WTC11 (cell line): ENCODE measurements around the gene IRX4. TPM values are rescaled to one million over a fixed set of nuclear protein-coding genes. Genes with fewer than 3 reads are reported as not detected.

Experiments
- ATAC-seq: fragments of 200-7000 bp; cut with Tn5 transposase; 2 replicates; pipeline ENCODE4 v1.10.0; 2021; ENCODE audit warnings: mild to moderate bottlenecking, moderate library complexity
- CTCF ChIA-PET: fragments of 300-600 bp; sonication (Branson Sonifier 250); formaldehyde crosslinking; loops from one replicate; lab custom pipeline; 2021; ENCODE audit warnings: antibody characterized with exemption; lab: Charles Lee
- POLR2A ChIA-PET: fragments of 350-600 bp; sonication (Branson Sonifier 250); formaldehyde crosslinking; loops from one replicate; lab custom pipeline; 2021; ENCODE audit warnings: antibody characterized with exemption; lab: Charles Lee
- DNase-seq: peaks from one replicate; pipeline ENCODE4 v3.0.0; 2021; ENCODE audit warnings: low spot score
- H3K27ac Mint-ChIP-seq: 2 replicates; pipeline ENCODE4 v1.8.0; 2021; ENCODE audit warnings: mixed read lengths
- H3K27me3 Mint-ChIP-seq: 2 replicates; pipeline ENCODE4 v1.8.0; 2021; ENCODE audit warnings: low read depth, mild to moderate bottlenecking, moderate library complexity, mixed read lengths
- H3K36me3 Mint-ChIP-seq: 2 replicates; pipeline ENCODE4 v1.8.0; 2021; ENCODE audit warnings: mixed read lengths
- H3K4me1 Mint-ChIP-seq: 2 replicates; pipeline ENCODE4 v1.8.0; 2022; ENCODE audit warnings: mixed read lengths
- H3K4me3 Mint-ChIP-seq: 2 replicates; pipeline ENCODE4 v1.8.0; 2021; ENCODE audit warnings: mild to moderate bottlenecking, moderate library complexity, mixed read lengths
- H3K9me3 Mint-ChIP-seq: 2 replicates; pipeline ENCODE4 v1.8.0; 2021; ENCODE audit warnings: mixed read lengths
- AR ChIP-seq: fragments of 250-450 bp; sonication (Bioruptor Pico); IDR thresholded peaks from 2 replicates; pipeline ENCODE4 v1.9.0; 2021; ENCODE audit warnings: mild to moderate bottlenecking
- E2F1 ChIP-seq: sonication (generic); formaldehyde crosslinking; IDR thresholded peaks from 2 replicates; pipeline ENCODE4 v1.8.0; 2022; ENCODE audit warnings: mild to moderate bottlenecking, missing genetic modification reagents
- HMGA2 ChIP-seq: fragments of 250-450 bp; sonication (Bioruptor Pico); IDR thresholded peaks from 2 replicates; pipeline ENCODE4 v1.4.0; 2021; ENCODE audit warnings: mild to moderate bottlenecking, moderate library complexity
- IRF1 ChIP-seq: sonication (generic); formaldehyde crosslinking; IDR thresholded peaks from 2 replicates; pipeline ENCODE4 v1.8.0; 2023; ENCODE audit warnings: missing genetic modification reagents
- JUN ChIP-seq: sonication (generic); formaldehyde crosslinking; IDR thresholded peaks from 2 replicates; pipeline ENCODE4 v1.8.0; 2023; ENCODE audit warnings: mild to moderate bottlenecking, missing genetic modification reagents
- KAT7 ChIP-seq: sonication (generic); formaldehyde crosslinking; IDR thresholded peaks from 2 replicates; pipeline ENCODE4 v1.8.1; 2023; ENCODE audit warnings: missing genetic modification reagents, mild to moderate bottlenecking, borderline replicate concordance
- MLX ChIP-seq: sonication (generic); formaldehyde crosslinking; IDR thresholded peaks from 2 replicates; pipeline ENCODE4 v1.8.1; 2023; ENCODE audit warnings: mild to moderate bottlenecking, missing genetic modification reagents, moderate library complexity
- NFYB ChIP-seq: sonication (generic); formaldehyde crosslinking; conservative IDR thresholded peaks from 2 replicates; pipeline ENCODE4 v1.8.0; 2022; ENCODE audit warnings: low read depth, missing genetic modification reagents
- SP1 ChIP-seq: sonication (generic); formaldehyde crosslinking; conservative IDR thresholded peaks from 2 replicates; pipeline ENCODE4 v1.8.1; 2022; ENCODE audit warnings: missing genetic modification reagents
- TCF7 ChIP-seq: sonication (generic); formaldehyde crosslinking; IDR thresholded peaks from 2 replicates; pipeline ENCODE4 v1.8.0; 2022; ENCODE audit warnings: mild to moderate bottlenecking, low read depth, missing genetic modification reagents, moderate library complexity
- TP53 ChIP-seq: sonication (generic); formaldehyde crosslinking; IDR thresholded peaks from 2 replicates; pipeline ENCODE4 v1.8.1; 2023; ENCODE audit warnings: mild to moderate bottlenecking, missing genetic modification reagents
- ZMAT4 ChIP-seq: fragments of 250-450 bp; sonication (Bioruptor Pico); IDR thresholded peaks from 2 replicates; pipeline ENCODE4 v1.9.0; 2021; ENCODE audit warnings: mild to moderate bottlenecking
- ZNF532 ChIP-seq: fragments of 250-450 bp; sonication (Bioruptor Pico); IDR thresholded peaks from 2 replicates; pipeline ENCODE4 v1.9.0; 2021; ENCODE audit warnings: mild to moderate bottlenecking, borderline replicate concordance
- ZSCAN18 ChIP-seq: fragments of 250-450 bp; sonication (Bioruptor Pico); IDR thresholded peaks from 2 replicates; pipeline ENCODE4 v2.1.2; 2022; ENCODE audit warnings: mild to moderate bottlenecking, moderate library complexity
- total RNA-seq: library from RNA; stranded (reverse); gene quantifications from 3 replicates; pipeline ENCODE4 v1.2.3, GENCODE V29; 2021

IRX4 gene
- total RNA-seq, 1 experiment from 2014 or later = 9.0 TPM

- no peak overlapping the region for H3K4me3 Mint-ChIP-seq
- CTCF ChIA-PET = no interaction called here
These were observed 24.9 kb upstream of the IRX4 start for GRCh38 chr5:1907616-1908015.

GRCh38 chr5:1905108-1905507 is 22.4 kb upstream of the IRX4 start:
- ChIA-PET POLR2A (no interaction called here), CTCF (no interaction called here)
- Mint-ChIP-seq H3K27ac (no peak overlapping the region), H3K36me3 (peaks cover 10% of the 10 kb centered on the region), H3K27me3 (peaks cover 5% of the 10 kb centered on the region), H3K4me1 (no peaks in the 10 kb centered on the region), H3K9me3 (peaks cover 38% of the 10 kb centered on the region), H3K4me3 (no peak overlapping the region)
- DNase-seq (no peak), ATAC-seq (no peak)
- TF ChIP-seq HMGA2 (CRISPR knock-in tag) (no peak), ZMAT4 (no peak), TP53 (CRISPR knock-in tag) (no peak), E2F1 (no peak), SP1 (no peak), ZSCAN18 (CRISPR knock-in tag) (no peak), MLX (CRISPR knock-in tag) (no peak), IRF1 (CRISPR knock-in tag) (no peak)

More at GRCh38 chr5:1907616-1908015, 24.9 kb upstream of the IRX4 start:
- ATAC-seq (no peak), DNase-seq (no peak)
- TF ChIP-seq ZNF532 (CRISPR knock-in tag) (no peak), AR (CRISPR knock-in tag) (no peak), KAT7 (no peak), IRF1 (CRISPR knock-in tag) (no peak), TCF7 (CRISPR knock-in tag) (no peak), JUN (no peak), NFYB (CRISPR knock-in tag) (no peak)
- Mint-ChIP-seq H3K27ac (no peak overlapping the region), H3K36me3 (peaks cover 10% of the 10 kb centered on the region), H3K4me1 (no peaks in the 10 kb centered on the region), H3K27me3 (peaks cover 5% of the 10 kb centered on the region), H3K9me3 (peaks cover 21% of the 10 kb centered on the region)
- POLR2A ChIA-PET = no interaction called here
